Measurements from ENCODE around the gene CNN1.

GRCh38 chr19:11495481-11495880 lies 43.2 kb upstream of the CNN1 start:
- TF ChIP-seq CTCF (IDR thresholded peaks at IDR 0.05; ENCODE audit: low read length) = no peak
- no peak for TF ChIP-seq EZH2 (IDR thresholded peaks at IDR 0.05; ENCODE audit: borderline replicate concordance, low read length)

All from OCI-LY1 (cell line).